ENCODE measurements around the gene EBF3.
A peak's percentile ranks its signal among the peaks of the same experiment; 100 is the strongest.

The EBF3 gene

GRCh38 chr10:129845111-129845753 lies 118.8 kb downstream of the EBF3 start:
- DNase-seq (ENCODE audit: insufficient read length, low spot score): no peak
- FAIRE-seq: no peak
- no peak for TF ChIP-seq CTCF (IDR thresholded peaks at IDR 0.05; ENCODE audit: insufficient read depth, missing control alignments)

GRCh38 chr10:129844216-129844766 lies 119.8 kb downstream of the EBF3 start:
- TF ChIP-seq CTCF (IDR thresholded peaks at IDR 0.05; ENCODE audit: insufficient read depth, missing control alignments): no peak
- FAIRE-seq (no peak), DNase-seq (ENCODE audit: insufficient read length, low spot score) (peak; percentile 35)

GRCh38 chr10:129843702-129844101 lies 120.4 kb downstream of the EBF3 start:
- no peak for TF ChIP-seq CTCF (IDR thresholded peaks at IDR 0.05; ENCODE audit: insufficient read depth, missing control alignments)
- DNase-seq (ENCODE audit: insufficient read length, low spot score) (no peak), FAIRE-seq (no peak)

GRCh38 chr10:129843131-129843541 lies 120.9 kb downstream of the EBF3 start:
- no peak for DNase-seq (ENCODE audit: insufficient read length, low spot score)
- no peak for FAIRE-seq
- TF ChIP-seq CTCF (IDR thresholded peaks at IDR 0.05; ENCODE audit: insufficient read depth, missing control alignments): no peak

GRCh38 chr10:129842031-129842430 lies 122.0 kb downstream of the EBF3 start:
- TF ChIP-seq CTCF (IDR thresholded peaks at IDR 0.05; ENCODE audit: insufficient read depth, missing control alignments): no peak
- no peak for FAIRE-seq
- no peak for DNase-seq (ENCODE audit: insufficient read length, low spot score)

GRCh38 chr10:129841590-129841989 lies 122.5 kb downstream of the EBF3 start:
- FAIRE-seq: no peak

More at GRCh38 chr10:129841590-129841989, 122.5 kb downstream of the EBF3 start:
- no peak for TF ChIP-seq CTCF (IDR thresholded peaks at IDR 0.05; ENCODE audit: insufficient read depth, missing control alignments)
- no peak for DNase-seq (ENCODE audit: insufficient read length, low spot score)

All from D721Med (cell line).